NCI-H1930 (cell line): ENCODE data around the gene S100A7.

ENCODE experiments used
- DNase-seq, 2 experiments: peaks; one replicate each; lab custom pipeline; 2025; lab: John Stamatoyannopoulos, UW

The S100A7 gene

DNA sequence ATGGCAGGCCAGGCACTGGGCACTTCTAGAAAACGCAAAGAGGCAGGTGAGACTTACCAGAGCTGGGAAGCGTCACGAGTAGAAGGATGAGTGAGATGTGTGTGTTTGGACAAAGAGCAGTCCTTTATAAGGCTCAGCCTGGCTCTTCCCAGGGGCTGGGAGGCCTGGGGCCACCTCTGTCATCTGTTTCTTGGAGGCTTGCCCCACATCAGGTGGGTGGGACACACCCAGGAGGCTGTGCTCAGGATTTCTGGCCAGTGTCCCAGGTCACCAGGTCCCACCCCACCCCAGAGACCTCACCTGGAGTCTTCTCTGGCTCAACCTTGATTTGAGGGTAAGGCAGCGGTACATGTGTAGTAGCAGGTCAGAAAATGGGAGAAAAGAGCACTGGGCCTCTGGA, at the start of gene S100A7:
S100A7 (minus strand) TSS at position 101 of the 400 bp plus-strand sequence. CDS start 1,638 bp downstream, outside the sequence.
- DNase-seq, result no peak

DNA sequence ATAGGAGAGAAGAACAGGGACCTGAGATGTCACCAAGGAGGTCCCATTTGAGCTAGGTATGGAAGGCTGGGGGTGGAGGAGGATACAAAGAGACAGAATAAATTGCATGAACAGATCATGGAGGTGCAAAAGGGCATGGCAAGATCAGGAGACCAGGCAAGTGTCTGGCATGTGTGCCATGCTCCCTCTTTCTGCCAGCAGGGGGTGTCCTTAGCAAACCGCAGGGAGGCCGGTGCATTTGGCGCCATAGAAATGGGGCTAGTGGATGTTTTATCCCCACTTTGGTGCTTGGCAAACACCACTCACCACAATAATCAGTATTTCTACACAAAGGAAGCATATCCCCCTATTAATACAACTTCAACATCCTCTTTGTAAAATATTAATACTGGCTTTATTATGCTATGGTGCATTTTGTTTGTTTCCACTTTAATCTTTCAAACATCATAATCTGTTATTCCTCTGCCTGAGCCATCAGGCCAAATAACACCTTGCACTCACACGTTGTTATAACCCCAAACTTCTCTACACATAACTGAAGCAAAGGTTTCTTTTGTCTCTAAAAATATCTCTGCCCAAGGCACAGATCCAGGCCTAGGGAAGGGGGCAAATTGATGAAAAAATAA, 49.4 kb upstream of the S100A7 start:
- DNase-seq, result peak in 1 of 2 experiments; percentile 5

DNA sequence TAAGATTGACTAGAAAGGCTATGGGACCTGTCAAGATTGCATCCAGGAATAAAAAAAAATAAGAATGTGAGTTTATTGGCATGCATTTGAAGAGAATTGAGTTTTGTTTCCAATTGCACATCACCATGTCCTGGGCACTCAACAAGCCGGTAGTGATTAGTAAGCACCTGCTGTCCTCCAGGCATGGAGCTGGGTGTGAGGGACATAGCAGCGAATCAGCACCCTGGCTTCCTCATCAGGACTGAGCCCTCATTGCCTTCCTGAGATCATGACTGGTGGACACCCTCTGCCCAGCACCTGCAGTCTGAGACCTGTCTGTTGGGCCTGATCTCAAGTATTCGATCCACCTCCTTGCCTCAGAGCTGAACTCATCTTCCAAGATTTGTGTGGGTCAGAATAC, 48.6 kb upstream of the S100A7 start:
- DNase-seq, result no peak

DNA sequence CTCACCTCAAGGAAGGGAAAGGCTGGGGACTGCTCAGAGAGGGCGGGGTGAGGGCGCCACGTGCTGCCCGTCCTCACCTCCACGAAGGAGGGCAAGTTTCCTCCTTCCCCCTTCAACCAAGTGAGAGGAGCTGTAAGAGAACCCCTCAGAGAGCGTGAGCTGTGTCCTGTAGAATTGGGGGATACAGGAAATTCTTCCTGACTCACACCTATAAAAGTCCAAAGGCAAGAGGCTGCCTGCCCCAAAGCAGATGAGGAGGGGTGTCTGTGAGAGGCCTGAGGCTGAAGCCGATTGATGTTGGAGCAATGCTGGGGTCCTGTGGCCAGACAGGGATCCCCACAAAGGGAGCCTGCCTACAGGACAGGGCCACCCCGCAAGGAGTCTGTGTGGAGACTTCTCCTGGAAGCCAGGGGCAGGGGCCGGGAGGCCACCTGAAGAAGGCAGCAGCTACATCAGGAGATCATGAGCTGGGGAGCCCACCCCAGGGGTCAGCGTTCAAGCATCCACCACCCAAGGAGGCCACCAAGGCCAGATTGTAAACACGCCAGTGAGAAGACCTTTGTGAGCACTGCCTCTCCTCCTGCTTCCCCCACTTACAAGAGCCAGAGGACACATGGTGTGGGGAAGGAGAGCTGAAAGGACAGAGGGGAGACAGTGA, 47.6 kb upstream of the S100A7 start:
- no peak for DNase-seq

DNA sequence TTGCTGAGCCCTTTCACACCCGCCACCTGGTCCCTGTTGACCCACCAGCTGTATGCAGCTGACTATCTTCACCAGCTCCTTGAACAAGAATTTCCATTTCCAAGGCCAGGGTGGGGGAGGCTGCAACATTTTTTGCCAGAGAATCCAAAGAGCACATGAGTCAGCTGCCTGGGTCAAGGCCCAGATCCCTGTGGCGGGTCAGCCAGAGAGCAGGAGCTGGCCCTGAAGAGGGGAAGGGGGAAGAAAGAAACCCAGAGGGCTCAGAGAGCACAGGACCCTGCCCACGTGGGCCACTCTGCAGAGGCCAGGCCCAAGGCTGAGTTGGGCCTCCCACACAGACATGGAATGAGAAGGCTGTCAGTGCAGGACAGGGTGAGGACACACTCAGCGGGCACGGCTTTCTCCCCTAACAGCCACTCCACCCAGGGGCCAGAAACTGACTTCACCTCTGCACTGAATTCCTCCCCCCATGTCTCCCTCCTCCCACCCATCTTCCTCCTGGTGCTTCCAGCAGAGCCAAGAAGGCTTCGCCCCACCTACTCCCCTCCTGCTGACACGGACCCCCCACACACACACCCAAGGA, 46.5 kb upstream of the S100A7 start:
- DNase-seq, result no peak

DNA sequence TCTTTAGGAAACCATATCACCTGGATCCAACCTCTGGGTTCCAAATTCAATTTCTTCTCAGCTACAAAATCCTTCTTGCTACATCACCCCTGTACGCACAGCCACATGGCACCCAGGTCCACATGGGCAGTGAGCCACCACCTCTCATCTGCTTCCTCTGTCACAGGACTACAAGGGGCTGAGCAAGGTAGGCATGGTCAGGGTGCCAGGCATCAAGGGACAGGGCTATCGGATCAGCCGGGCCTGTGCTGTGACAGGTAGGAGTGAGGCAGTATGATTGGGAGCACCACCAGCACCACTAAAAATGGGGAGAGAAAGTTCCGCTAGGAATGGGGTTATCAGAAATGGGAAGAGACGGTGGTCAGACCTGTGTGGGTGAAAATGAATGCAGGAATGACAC, 45.9 kb upstream of the S100A7 start:
- DNase-seq, result no peak

DNA sequence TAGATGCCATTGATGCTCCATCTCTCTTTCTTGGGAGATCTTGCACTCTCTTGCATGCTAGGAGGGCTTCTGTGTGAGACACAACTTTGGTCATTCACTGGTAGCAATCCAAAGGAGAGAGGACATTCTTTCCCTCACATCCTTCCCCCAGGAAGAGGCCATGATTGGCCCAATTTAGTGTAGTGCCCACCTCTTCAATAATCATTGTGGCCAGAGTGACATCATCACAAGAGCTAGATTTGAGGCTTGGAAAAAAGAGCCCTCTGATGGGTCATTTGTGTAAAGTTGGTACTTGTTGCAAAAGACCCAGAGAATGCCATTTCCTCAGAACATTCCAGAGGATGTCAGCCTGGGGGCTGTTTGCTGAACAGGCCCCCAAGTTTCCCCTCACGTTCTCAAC, 45.1 kb upstream of the S100A7 start:
- no peak for DNase-seq

DNA sequence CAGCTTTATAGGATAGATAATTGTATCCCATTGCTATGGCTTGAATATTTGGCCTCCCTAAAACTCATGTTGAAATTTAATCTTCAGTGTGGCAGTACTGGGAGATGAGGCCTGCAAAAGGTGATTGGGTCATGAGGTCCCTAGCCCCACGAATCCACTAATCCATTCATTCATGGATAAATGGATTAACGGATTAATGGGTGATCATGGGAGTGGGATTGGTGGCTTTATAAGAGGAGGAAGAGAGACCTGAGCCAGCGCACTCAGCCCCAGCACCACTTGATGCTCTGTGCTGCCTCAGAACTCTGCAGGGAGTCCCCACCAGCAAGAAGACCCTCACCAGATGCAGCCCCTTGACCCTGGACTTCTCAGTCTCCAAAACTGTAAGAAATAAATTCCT, 43.3 kb upstream of the S100A7 start:
- no peak for DNase-seq

DNA sequence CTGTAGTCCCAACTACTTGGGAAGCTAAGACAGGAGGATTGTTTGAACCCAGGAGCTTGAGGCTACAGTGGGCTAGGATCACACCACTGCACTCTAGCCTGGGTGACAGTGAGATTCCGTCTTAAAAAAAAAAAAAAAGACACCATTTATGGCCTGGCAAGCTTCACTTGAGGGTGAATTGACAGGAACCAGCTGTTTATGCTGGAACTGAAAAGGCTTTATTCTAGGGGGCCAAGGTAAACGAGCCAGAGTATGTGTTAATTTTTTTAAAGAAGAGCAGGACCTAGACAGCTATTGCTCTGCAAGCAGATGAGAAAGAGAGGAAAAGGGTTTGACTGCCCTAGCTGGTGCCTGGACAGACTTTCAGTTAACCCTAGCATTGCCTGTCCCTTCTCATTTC, 38.3 kb upstream of the S100A7 start:
- DNase-seq, result no peak

DNA sequence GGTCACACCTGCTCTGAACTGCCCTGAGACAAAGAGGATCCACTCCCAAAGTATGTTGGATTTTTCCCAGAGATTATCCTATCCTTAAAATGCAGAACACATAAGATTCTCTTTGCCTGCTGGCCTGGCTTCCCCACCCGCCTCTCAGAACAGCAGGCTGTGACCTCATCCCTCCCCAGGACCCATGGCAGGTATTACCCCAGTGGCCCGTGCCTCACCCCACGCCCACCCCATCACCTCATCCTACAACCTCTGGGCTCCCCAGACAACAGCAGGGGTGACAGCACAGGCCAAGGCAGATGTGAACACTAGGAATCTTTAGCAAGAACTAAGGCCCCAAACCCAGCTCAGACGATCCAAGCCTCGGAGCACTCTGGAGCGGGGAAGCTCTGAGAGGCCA, 35.1 kb upstream of the S100A7 start:
- no peak for DNase-seq

DNA sequence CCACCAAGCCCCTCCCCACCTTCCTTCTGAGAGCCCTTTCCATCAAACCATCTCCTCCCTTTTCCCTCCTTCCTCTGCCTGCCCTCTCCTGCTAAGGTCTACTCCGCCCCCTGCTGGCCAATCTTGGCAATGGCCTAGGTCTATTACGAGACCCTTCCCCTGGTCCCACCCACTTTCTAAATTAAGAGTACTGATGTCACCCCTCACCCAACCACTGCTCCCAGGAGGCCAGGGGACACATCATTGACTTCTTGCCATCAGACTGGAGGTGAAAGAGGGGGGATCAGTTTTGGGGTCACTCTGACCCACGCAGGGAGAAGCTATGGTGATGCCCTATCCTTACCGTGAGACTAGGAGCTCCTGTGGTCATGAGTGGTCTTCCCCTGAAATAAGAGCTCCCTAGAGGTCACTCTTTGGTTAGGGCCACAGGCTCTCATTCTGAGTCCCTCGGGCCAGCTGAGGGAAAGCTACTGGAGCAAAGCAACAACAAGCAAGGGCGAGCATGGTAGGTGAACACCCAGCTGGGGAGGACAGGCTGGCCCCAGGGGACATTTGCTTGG, 34.6 kb upstream of the S100A7 start:
- peak; percentile 65 to 67 for DNase-seq

DNA sequence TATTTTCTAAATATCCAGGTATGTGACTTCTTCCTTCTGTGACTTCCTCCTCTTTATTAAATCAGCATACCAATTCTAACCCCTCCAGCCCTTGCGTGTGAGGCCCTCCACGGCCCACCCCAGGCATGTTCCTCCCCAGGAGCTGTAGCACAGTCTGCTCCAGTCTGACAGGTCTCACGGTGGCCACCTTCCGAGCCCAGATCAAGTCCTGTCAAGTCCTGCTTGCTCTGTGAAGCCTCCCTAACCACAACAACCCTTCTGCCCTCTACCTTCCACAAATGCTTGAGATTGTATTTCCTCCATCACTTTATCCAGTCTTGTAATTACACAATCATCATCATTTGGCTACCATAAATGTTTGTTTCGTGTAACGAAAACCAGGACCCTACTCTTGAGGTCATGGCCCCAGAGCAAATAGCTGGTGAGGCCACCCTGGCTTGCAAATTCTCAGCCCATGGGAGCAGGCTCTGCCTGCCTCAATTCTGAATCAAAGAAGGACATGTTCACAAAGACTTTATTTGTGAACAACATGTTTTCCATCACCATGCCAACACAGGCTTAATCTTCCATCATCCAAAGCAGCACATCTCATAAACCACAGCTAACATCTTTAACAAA, 33.0 kb upstream of the S100A7 start:
- DNase-seq, result no peak

DNA sequence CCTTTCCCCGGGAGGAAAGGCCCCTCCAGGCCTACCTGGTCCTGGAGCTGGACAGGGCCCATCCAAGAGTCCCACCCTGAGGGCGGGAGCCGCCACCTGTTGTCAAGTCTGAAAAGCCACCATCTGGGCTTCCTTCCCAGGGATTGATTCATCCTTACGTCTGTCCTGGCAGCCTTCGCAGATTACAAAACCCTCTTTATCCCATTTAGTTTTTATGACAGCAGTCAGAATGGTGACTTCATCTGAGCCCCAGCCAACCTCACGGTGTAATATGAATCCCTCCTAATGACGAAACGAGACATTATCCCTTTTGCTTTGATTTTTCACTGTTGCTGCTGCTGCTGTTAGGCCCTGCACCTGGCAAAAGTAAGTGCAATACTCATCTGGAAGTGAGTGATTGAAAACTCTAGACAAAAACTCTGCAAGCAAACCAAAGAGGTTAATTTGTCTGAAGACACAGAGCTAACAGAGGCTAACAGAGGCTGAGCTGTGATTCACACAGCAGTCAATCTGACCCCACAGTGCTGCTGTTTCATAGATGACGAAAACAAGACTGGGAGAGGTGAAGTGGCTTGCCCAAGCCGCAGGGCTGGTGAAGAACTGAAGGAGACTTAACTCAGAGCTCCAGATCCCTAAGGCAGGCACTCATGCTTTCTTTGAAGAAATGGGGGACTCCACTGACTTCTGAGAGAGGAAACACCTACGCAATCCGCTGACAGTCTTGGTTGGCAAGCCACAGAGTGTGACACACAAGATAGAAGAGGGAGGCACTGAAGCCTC, 30.0 kb upstream of the S100A7 start:
- peak in 1 of 2 experiments; percentile 20 for DNase-seq

DNA sequence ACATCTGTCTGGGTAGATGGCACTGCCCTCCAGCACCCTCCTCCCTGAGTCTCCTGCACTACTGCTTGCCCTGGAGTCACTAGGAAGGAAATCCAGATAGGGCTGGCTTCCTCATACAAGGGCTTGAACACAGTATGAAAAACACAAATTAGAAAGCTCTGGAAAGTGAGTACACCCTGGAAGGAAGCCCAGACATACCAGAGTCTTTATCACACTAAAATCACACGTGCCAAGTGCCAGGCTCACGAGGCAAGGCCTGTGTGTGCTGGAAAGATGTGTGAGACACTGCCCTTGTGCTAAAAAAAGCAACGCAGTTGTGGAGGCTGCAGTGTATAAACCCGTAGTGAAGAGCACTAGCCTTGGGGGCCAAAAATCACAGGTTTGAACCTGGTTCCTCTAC, 28.3 kb upstream of the S100A7 start:
- DNase-seq, result no peak

DNA sequence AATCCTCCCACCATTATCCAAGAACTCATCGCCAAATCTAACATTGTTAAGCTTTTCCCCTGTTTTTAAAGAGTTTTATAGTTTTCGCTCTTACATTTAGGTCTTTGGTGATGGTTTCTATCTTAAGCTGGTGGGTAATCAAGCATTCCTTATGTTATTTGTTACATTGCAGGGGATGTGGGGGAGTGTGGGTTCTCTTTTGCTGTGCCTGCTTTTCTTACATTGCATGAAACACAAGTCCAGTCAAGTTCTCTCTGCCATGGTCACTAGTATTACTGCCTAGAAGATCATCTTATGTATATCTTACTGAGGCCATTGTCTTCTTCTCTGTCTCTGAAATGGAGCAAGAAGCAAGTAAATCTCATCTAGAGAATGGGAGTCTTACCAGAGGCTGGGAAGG, 27.3 kb upstream of the S100A7 start:
- DNase-seq, result no peak

DNA sequence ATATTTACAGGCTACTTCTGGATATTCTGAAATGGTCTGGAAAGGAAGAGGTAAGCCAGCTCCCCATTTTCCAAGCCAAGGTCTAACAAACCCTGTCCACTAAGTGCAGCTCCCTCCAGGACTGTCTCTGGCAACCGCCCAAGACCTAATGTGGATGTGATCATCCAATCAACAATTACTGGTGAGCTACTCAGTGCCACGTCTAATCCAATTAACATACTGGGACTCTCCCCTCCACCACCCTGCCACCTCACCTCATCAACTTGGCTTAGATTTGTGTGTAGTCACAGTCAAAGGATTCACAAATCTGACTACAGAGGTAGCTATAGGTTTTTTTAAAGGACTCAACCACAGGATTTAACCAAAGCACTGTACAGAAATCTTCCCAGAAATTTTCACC, 25.4 kb upstream of the S100A7 start:
- DNase-seq, result peak in 1 of 2 experiments; percentile 8

DNA sequence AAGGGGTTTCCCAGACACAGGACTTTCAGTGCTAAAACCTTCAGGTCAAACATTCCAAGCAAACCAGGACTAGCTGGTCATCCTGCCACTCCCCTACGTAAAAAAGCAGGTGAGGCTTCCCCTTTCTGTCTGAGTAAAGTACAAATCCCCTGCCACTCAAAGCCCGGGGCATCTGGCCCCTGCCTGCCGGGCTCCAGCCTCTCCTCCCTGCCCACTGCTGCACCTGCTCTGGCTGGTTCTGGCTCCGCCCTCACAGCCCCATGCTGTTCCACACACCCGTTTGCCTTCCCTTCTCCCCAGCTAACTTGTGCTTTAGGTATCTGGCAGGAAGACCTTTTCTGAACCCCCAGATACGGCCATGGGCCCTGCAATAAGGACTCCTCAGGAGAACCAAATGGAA, 23.3 kb upstream of the S100A7 start:
- no peak for DNase-seq

DNA sequence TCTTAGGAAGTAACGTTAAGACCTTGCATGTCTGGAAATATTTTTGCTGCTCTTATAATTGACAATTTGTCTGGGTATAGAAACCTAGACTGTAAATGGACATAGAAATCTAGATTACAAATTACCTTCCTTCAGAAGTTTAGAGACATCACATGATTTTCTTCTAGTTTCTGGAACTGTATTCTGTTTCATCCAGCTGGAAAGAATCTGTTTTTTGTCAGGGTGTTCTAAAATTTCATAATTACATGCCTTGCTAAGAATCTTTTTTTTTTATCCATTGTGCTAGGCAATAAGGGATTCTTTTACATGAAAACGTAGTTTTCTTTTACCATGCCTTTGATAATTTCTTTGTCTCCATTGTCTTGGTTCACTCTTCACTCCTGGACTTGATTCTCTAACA, 20.7 kb upstream of the S100A7 start:
- no peak for DNase-seq

DNA sequence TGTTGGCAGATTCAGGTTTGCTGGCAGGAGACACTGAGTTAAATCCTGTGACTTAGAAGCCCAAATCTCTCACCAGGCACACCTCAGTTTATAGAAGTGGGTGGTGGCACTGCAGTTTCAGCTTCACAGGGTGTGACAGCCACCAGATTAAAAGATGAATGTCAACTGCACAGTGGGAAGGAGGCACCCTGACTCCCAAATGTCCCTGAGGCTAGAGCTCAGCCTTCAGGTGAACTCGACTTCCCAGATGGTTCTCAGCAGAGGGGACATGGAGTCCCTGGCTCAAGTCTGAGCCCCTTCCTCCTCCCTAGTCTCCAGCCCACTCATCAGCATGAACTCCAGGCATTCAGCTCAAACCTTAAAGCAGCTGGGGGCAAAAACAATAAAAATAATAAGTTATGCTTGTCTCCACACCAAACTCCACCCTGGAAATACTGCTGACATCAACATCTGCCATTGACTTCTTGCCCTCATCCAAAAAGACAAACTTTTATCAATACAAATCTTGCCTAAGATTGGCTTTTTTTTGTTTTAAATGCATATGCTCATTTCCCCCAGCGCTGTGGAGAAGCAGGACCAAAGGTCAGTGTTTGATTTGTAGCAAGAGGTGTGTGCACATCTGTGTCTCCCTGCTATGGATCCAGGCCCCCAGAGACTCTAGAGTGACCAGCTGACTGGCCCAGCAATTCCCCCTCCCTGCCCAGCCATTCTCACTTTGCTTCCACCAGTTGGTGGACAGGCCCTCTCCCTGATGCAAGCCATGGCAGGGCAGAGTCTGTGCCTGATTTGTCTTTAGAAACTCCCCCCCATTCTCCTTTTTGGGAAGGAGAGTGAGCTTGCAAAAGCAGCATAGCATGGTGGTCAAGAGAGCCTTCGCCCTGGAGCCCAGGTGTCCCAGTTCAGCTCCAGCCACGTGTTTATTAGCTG, 18.5 kb upstream of the S100A7 start:
- no peak for DNase-seq

DNA sequence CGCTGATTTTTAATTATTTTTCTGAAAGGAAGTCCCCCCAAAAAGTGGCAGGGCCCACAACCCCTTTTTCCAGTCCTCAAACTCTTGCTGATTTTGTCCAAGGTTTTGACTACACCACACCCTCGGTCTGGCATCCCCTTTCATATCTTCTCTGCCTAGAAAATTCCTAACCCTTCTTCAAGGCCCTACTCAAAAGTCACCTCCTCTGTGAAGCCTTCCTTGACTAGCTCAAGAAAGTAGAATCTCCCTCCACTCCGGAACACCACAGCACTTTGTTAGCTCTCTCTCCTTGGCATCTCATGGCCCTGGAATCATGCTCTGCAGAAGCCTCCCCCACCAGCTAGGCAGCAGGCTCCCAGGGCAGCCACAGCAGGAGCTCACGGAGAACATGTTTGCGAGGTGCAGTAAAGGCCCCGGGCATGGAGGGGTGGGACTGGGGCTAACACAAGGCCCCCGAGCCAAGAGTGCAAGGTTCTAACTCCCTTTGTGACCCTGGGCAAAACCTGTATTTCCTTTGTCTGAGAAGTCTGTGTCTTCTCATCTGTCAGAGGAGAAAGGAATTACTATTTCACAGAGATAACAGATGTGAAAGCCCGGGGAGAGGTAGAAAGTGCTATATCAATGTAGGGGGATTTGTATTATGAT, 17.7 kb upstream of the S100A7 start:
- no peak for DNase-seq
